Vagina (tissue), 2 donors: ENCODE data around the gene POLRMT. TPM values are rescaled to one million over a fixed set of nuclear protein-coding genes. Genes with fewer than 3 reads are reported as not detected.

Source experiments
- DNase-seq, 2 donors: peaks; one replicate each; pipeline ENCODE4 v3.0.0-alpha.2; 2017; ENCODE audit errors: extremely low spot score in 2 of 2
- H3K27ac ChIP-seq: fragments of 200-600 bp; sonication (generic); one replicate; pipeline ENCODE4 v1.5.1; 2019
- H3K27me3 ChIP-seq: fragments of 200-600 bp; sonication (generic); one replicate; pipeline ENCODE4 v1.5.1; 2019
- H3K36me3 ChIP-seq, 2 donors: fragments of 200-600 bp; sonication (generic); one replicate each; pipeline ENCODE4 v1.5.1; 2017 to 2019
- H3K4me1 ChIP-seq: fragments of 200-600 bp; sonication (generic); one replicate; pipeline ENCODE4 v1.5.1; 2019
- H3K4me3 ChIP-seq, 2 donors: fragments of 200-600 bp; sonication (generic); 1 replicate in 1 of 2; 2 replicates in 1 of 2; pipeline ENCODE4 v1.5.1; 2016 to 2019
- H3K9me3 ChIP-seq: fragments of 200-600 bp; sonication (generic); one replicate; pipeline ENCODE4 v1.5.1; 2019
- CTCF ChIP-seq, 3 experiments: fragments of 450-650 bp in 2 of 3; fragments of 200-600 bp in 1 of 3; sonication (generic) in 1 of 3; IDR thresholded peaks; one replicate each; pipeline ENCODE4 v1.5.1; 2017 to 2019; ENCODE audit warnings: antibody characterized with exemption in 3 of 3, mild to moderate bottlenecking in 2 of 3, moderate library complexity in 2 of 3
- POLR2A ChIP-seq, 2 donors: fragments of 450-650 bp; IDR thresholded peaks; one replicate each; pipeline ENCODE4 v1.6.1; 2017; ENCODE audit warnings: antibody characterized with exemption in 2 of 2, mild to moderate bottlenecking in 2 of 2, moderate library complexity in 2 of 2
- POLR2AphosphoS5 ChIP-seq, 2 donors: sonication (generic); formaldehyde crosslinking; IDR thresholded peaks; one replicate each; pipeline ENCODE4 v1.9.0; 2017; ENCODE audit warnings: antibody characterized with exemption in 2 of 2, mild to moderate bottlenecking in 2 of 2, low read depth in 1 of 2; ENCODE audit not compliant: insufficient read depth in 1 of 2
- intact Hi-C: fragments of 100-400 bp; cut with DNase I; formaldehyde crosslinking; loops from one replicate; pipeline ENCODE4 v1.15.1; 2023
- total RNA-seq: library from RNA; depleted of rRNA; stranded (reverse); fragments of >200 nt; gene quantifications from one replicate; pipeline ENCODE4 v1.2.3, GENCODE V29; 2016

The POLRMT gene
- total RNA-seq, 1 donor from 2014 or later: 33.9 TPM

GRCh38 chr19:656751-657559 is 23.6 kb upstream of the POLRMT start:
- no peak for DNase-seq
- peaks cover 50% of the 10 kb centered on the region for H3K4me1 ChIP-seq
- H3K27ac ChIP-seq: no peak overlapping the region
- H3K36me3 ChIP-seq: peaks cover 0 to 9% of the 10 kb centered on the region in 2 donors
- intact Hi-C loops: no loop called here
- H3K4me3 ChIP-seq: no peak overlapping the region
- no peaks in the 10 kb centered on the region for H3K9me3 ChIP-seq
- no peaks in the 10 kb centered on the region for H3K27me3 ChIP-seq
- no peak for TF ChIP-seq POLR2AphosphoS5 (IDR thresholded peaks at IDR 0.05; ENCODE audit: insufficient read depth in 1 of 2, low read depth in 1 of 2)
- no peak for TF ChIP-seq CTCF (IDR thresholded peaks at IDR 0.05)
- TF ChIP-seq POLR2A (IDR thresholded peaks at IDR 0.05): no peak

GRCh38 chr19:655691-656090 is 22.4 kb upstream of the POLRMT start:
- no peak for DNase-seq
- peaks cover 37% of the 10 kb centered on the region for H3K4me1 ChIP-seq
- no peaks in the 10 kb centered on the region for H3K9me3 ChIP-seq
- intact Hi-C loops: no loop called here
- peaks cover 0 to 22% of the 10 kb centered on the region in 2 donors for H3K36me3 ChIP-seq
- H3K4me3 ChIP-seq: no peak overlapping the region
- no peaks in the 10 kb centered on the region for H3K27me3 ChIP-seq
- no peak overlapping the region for H3K27ac ChIP-seq
- TF ChIP-seq POLR2AphosphoS5 (IDR thresholded peaks at IDR 0.05; ENCODE audit: insufficient read depth in 1 of 2, low read depth in 1 of 2) (no peak), CTCF (IDR thresholded peaks at IDR 0.05) (no peak), POLR2A (IDR thresholded peaks at IDR 0.05) (no peak)

DNA sequence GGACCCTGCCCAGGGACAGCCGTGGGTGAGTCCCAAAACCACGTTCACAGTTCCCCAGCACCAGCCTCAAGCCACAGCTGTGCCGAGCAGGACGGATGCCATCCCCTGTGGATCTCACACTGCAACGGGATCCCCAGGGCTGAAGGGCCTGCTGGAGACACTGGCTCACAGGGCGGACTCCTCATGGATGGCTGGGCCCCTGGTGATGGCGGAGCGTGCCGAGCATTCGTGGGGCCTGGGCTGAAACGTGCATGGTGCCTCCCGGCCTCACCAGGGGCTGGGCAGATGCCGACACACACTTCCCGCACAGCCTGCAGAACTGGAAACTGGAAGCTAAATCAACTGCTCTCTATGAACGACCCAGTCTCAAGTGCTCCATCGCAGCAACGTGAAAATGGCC is 20.1 kb upstream of the POLRMT start:
- TF ChIP-seq POLR2AphosphoS5 (IDR thresholded peaks at IDR 0.05; ENCODE audit: insufficient read depth in 1 of 2, low read depth in 1 of 2): no peak
- TF ChIP-seq CTCF (IDR thresholded peaks at IDR 0.05): no peak
- no peak for TF ChIP-seq POLR2A (IDR thresholded peaks at IDR 0.05)
- H3K9me3 ChIP-seq: no peaks in the 10 kb centered on the region
- no peak overlapping the region for H3K4me3 ChIP-seq
- no peaks in the 10 kb centered on the region for H3K27me3 ChIP-seq
- no peak for DNase-seq
- peaks cover 0 to 41% of the 10 kb centered on the region in 2 donors for H3K36me3 ChIP-seq
- intact Hi-C loops: no loop called here
- H3K4me1 ChIP-seq: peaks cover 14% of the 10 kb centered on the region
- no peak overlapping the region for H3K27ac ChIP-seq

DNA sequence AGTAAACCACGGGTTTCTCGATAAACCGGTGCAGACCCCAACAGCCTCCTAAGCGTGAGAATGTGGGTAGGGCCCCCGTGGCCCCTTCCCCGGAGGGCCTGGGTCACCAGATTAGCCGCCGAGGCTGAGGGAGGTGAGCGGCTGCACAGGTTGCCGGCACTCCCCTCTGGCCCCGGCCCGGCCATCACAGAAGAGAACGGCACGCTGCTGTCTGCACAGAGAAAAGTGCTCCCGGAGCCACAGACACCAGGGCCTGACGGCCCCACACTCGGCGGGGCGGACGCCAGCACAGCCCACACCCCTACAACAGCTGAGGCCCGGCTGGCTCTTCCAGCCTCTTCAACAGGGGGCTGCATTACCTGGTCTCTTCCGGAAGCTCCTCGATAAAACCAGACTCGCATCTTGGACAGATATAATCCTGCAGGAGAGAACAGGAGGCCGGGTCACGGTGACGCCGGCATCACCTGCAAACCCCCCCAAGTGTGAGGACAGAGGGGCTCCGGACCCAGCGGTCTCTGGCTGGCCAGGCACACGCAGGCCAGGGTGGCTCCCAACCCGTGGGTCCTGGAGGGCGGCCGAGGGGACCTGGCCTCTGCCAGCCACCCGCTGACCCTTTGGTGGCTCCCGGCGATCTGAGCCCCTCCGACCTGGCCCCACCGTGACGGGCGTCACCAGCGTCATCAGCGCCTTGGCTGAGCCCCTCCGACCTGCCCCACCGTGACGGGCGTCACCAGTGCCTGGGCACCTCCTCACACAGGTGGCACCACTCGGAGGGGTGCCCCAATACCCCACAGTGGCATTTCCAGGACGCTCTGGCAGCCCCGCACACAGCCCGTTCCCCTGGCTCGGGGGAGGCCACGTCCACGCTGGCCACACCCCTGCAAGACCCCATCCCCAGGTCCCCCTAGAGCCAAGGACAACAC is 19.4 kb upstream of the POLRMT start:
- Histone ChIP-seq H3K27ac (no peak overlapping the region), H3K4me1 (peaks cover 7% of the 10 kb centered on the region), H3K27me3 (no peaks in the 10 kb centered on the region), H3K9me3 (no peaks in the 10 kb centered on the region), H3K4me3 (no peak overlapping the region), H3K36me3 (peaks cover 0 to 47% of the 10 kb centered on the region in 2 donors)
- TF ChIP-seq CTCF (IDR thresholded peaks at IDR 0.05) (no peak), POLR2A (IDR thresholded peaks at IDR 0.05) (no peak), POLR2AphosphoS5 (IDR thresholded peaks at IDR 0.05; ENCODE audit: insufficient read depth in 1 of 2, low read depth in 1 of 2) (no peak)
- DNase-seq: no peak
- intact Hi-C loops: no loop called here
